ENCODE measurements around the gene CALML6. TPM values are rescaled to one million over a fixed set of nuclear protein-coding genes. Genes with fewer than 3 reads are reported as not detected.

The CALML6 gene
- total RNA-seq, 1 experiment from 2014 or later: 1.5 TPM

DNA sequence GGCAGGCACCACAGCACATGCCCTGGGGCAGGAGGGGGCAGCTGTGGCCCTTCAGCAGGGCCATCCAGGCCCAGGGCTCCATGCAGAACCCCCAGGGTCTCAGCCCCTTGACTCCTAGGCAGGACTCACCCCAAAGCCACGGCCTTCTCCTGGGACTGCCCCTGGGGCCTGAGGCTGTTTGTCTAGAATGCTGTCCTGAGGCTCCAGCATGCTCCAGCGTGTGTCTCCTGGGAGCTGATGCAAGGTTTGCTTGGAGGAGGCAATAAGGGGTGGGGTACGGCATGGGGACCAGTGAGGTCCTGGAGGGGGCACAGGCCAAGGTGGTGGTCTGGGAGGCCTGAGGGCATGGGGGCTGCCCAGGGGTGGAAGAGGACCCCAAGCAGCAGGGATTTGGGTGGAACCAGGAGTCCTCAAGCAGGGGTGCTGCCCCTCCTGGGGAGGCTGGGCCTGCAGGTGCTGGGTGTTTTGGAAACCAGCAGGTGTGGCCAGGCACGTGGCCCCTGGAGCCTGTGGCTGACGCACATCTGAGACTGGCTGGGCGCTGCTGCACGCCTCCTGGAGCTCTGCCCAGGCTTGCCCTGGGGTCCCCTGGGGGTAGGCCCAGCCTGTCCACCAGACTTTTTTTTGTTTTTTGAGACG, 7.8 kb upstream of the CALML6 start:
- DNase-seq (ENCODE audit: low read depth, low spot score): no peak
- ChIA-PET CTCF (interaction anchor here (0.9 to 1.1 kb wide), 2 partner anchors 12 to 118 kb away, joined by 3 read pairs; no protein-coding TSS in a partner anchor), POLR2A (no interaction called here)
- Histone ChIP-seq H3K27ac (ENCODE audit: low read length) (peak overlapping the region; percentile 44; the same call in 1 of the 2 replicates), H3K9me3 (ENCODE audit: control insufficient read depth, insufficient read depth, low read depth, low read length) (no peaks in the 10 kb centered on the region), H3K4me3 (ENCODE audit: low read depth in 2 of 2, low read length in 2 of 2) (no peak overlapping the region), H3K27me3 (ENCODE audit: control insufficient read depth, insufficient read depth, low read length) (no peaks in the 10 kb centered on the region), H3K4me1 (ENCODE audit: control insufficient read depth, insufficient read depth, low read length) (peaks cover 25% of the 10 kb centered on the region), H3K36me3 (ENCODE audit: control insufficient read depth, insufficient read depth, low read length) (no peaks in the 10 kb centered on the region; the same call in 1 of the 2 replicates)
- TF ChIP-seq SIN3A (IDR thresholded peaks at IDR 0.05; ENCODE audit: borderline replicate concordance, insufficient read depth, low read depth, low read length) (no peak), POLR2AphosphoS5 (IDR thresholded peaks at IDR 0.05; ENCODE audit: low read depth, low read length) (no peak), TCF7L2 (IDR thresholded peaks at IDR 0.05; ENCODE audit: low read depth, low read length) (no peak)
- TF ChIP-seq, protein P1, sequence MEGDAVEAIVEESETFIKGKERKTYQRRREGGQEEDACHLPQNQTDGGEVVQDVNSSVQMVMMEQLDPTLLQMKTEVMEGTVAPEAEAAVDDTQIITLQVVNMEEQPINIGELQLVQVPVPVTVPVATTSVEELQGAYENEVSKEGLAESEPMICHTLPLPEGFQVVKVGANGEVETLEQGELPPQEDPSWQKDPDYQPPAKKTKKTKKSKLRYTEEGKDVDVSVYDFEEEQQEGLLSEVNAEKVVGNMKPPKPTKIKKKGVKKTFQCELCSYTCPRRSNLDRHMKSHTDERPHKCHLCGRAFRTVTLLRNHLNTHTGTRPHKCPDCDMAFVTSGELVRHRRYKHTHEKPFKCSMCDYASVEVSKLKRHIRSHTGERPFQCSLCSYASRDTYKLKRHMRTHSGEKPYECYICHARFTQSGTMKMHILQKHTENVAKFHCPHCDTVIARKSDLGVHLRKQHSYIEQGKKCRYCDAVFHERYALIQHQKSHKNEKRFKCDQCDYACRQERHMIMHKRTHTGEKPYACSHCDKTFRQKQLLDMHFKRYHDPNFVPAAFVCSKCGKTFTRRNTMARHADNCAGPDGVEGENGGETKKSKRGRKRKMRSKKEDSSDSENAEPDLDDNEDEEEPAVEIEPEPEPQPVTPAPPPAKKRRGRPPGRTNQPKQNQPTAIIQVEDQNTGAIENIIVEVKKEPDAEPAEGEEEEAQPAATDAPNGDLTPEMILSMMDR (IDR thresholded peaks at IDR 0.05): no peak
- TF ChIP-seq, protein P2, sequence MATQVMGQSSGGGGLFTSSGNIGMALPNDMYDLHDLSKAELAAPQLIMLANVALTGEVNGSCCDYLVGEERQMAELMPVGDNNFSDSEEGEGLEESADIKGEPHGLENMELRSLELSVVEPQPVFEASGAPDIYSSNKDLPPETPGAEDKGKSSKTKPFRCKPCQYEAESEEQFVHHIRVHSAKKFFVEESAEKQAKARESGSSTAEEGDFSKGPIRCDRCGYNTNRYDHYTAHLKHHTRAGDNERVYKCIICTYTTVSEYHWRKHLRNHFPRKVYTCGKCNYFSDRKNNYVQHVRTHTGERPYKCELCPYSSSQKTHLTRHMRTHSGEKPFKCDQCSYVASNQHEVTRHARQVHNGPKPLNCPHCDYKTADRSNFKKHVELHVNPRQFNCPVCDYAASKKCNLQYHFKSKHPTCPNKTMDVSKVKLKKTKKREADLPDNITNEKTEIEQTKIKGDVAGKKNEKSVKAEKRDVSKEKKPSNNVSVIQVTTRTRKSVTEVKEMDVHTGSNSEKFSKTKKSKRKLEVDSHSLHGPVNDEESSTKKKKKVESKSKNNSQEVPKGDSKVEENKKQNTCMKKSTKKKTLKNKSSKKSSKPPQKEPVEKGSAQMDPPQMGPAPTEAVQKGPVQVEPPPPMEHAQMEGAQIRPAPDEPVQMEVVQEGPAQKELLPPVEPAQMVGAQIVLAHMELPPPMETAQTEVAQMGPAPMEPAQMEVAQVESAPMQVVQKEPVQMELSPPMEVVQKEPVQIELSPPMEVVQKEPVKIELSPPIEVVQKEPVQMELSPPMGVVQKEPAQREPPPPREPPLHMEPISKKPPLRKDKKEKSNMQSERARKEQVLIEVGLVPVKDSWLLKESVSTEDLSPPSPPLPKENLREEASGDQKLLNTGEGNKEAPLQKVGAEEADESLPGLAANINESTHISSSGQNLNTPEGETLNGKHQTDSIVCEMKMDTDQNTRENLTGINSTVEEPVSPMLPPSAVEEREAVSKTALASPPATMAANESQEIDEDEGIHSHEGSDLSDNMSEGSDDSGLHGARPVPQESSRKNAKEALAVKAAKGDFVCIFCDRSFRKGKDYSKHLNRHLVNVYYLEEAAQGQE (IDR thresholded peaks at IDR 0.05; ENCODE audit: insufficient read depth in 1 of 2, low read depth in 2 of 2, low read length in 1 of 2): no peak
- no TSS peak for BruUV-seq (replicated peaks)
- intact Hi-C loops (cut with micrococcal nuclease; ENCODE audit: unreplicated experiment) (no loop called here), in situ Hi-C loops (cut with HindIII; ENCODE audit: low pct_unique_long_range_greater_than_20kb, low sequenced_read_pairs) (no loop called here)
- no peak for ATAC-seq

DNA sequence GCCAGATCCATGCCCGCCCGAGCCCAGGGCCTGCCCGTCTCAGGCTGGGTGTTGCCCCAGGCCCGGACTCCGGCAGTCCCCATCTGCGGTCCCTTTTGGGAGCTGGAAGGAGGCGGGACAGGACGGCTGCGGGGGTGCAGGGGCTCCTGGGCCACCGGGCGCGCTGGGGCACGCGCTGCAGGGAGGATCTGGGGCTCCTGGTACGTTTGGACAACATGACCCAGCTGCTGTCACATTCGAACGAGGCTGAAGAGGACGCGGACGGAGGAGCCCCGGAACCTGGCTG, 6.6 kb upstream of the CALML6 start:
- BruUV-seq (replicated peaks): TSS peak; percentile 83
- peak; percentile 24 for ATAC-seq
- Histone ChIP-seq H3K27me3 (ENCODE audit: control insufficient read depth, insufficient read depth, low read length) (no peaks in the 10 kb centered on the region), H3K9me3 (ENCODE audit: control insufficient read depth, insufficient read depth, low read depth, low read length) (no peaks in the 10 kb centered on the region), H3K4me3 (ENCODE audit: low read depth in 2 of 2, low read length in 2 of 2) (peak overlapping the region; percentile 56 to 62), H3K36me3 (ENCODE audit: control insufficient read depth, insufficient read depth, low read length) (no peaks in the 10 kb centered on the region; the same call in 1 of the 2 replicates), H3K27ac (ENCODE audit: low read length) (peak overlapping the region; percentile 79), H3K4me1 (ENCODE audit: control insufficient read depth, insufficient read depth, low read length) (peaks cover 25% of the 10 kb centered on the region)
- TF ChIP-seq TCF7L2 (IDR thresholded peaks at IDR 0.05; ENCODE audit: low read depth, low read length): no peak
- TF ChIP-seq SIN3A (IDR thresholded peaks at IDR 0.05; ENCODE audit: borderline replicate concordance, insufficient read depth, low read depth, low read length): no peak
- TF ChIP-seq, protein P2 (IDR thresholded peaks at IDR 0.05; ENCODE audit: insufficient read depth in 1 of 2, low read depth in 2 of 2, low read length in 1 of 2): no peak
- TF ChIP-seq, protein P1 (IDR thresholded peaks at IDR 0.05): no peak
- TF ChIP-seq POLR2AphosphoS5 (IDR thresholded peaks at IDR 0.05; ENCODE audit: low read depth, low read length): no peak
- POLR2A ChIA-PET: interaction anchor here (0.5 to 1.0 kb wide), 6 partner anchors 8 to 475 kb away, joined by 4 to 10 read pairs (median 9); no protein-coding TSS in a partner anchor
- CTCF ChIA-PET: interaction anchor here (0.6 to 0.8 kb wide), 3 partner anchors 18 to 232 kb away, joined by 8 to 14 read pairs (median 9); no protein-coding TSS in a partner anchor
- DNase-seq (ENCODE audit: low read depth, low spot score): no peak
- in situ Hi-C loops (cut with HindIII; ENCODE audit: low pct_unique_long_range_greater_than_20kb, low sequenced_read_pairs) (no loop called here), intact Hi-C loops (cut with micrococcal nuclease; ENCODE audit: unreplicated experiment) (no loop called here)
